Glomerular visceral epithelial cell (primary cell): ENCODE data around the gene TMLHE.
"Not testable (repeated sequence)": the region's sequence is repeated elsewhere in the genome, so short reads cannot be mapped to it uniquely, and the experiment has no call there.

Experiments
- DNase-seq: peaks from one replicate; pipeline ENCODE4 v3.0.0-alpha.2; 2016; ENCODE audit errors: extremely low spot score

Gene TMLHE, protein sequence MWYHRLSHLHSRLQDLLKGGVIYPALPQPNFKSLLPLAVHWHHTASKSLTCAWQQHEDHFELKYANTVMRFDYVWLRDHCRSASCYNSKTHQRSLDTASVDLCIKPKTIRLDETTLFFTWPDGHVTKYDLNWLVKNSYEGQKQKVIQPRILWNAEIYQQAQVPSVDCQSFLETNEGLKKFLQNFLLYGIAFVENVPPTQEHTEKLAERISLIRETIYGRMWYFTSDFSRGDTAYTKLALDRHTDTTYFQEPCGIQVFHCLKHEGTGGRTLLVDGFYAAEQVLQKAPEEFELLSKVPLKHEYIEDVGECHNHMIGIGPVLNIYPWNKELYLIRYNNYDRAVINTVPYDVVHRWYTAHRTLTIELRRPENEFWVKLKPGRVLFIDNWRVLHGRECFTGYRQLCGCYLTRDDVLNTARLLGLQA

GRCh38 chrX:155612312-155613224 is at the start of gene TMLHE, which contains the start of gene SPRY3:
Gene TMLHE (minus strand): TSS chrX:155612952. CDS start chrX:155545276, 67,676 bp downstream.
Gene SPRY3 (plus strand): TSS chrX:155612586.
- peak; percentile 55 for DNase-seq

- DNase-seq, result no peak
These were observed 49.5 kb upstream of the TMLHE start for GRCh38 chrX:155662282-155662681.

DNA sequence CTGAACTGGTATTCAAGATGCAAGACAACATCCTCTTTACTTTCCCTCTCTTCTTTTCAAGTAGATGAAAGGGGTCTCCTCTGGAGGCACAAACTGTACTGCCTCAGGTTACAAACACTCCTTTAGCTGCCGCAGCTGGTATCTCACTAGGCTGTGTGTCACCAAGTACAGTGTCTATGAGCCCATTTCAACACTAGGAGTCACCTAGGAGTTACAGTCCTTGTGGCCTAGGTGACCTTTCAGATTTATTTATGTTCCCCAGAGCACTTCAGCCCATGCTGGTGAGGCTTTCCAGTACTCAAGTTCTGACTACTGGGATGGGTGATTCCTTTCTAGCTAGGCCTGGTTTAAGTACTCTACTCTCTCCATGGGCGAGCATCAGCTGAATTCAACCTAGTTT is 32.4 kb upstream of the TMLHE start:
- no peak for DNase-seq

- no peak for DNase-seq
These were observed 30.5 kb upstream of the TMLHE start for GRCh38 chrX:155643240-155643639.

DNA sequence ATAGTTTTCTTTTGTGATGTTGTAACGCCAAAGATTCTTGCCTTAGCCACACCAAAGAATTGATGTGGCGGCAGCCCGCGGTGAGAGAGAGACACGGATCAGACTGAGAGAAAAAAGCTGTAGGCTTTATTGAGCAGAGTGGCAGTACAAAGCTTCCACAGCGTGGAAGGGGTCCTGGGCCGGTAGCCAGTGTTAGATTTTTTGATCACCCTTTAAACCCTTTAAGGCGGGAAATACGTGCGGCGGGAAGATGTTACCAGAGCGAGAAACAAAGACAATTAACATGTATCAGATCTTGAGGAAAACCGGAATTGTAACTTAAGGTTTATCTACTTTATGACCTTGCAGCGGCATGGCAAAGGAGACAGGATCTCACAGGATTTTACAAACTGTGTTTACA is 28.6 kb upstream of the TMLHE start:
- not testable (repeated sequence) for DNase-seq

DNA sequence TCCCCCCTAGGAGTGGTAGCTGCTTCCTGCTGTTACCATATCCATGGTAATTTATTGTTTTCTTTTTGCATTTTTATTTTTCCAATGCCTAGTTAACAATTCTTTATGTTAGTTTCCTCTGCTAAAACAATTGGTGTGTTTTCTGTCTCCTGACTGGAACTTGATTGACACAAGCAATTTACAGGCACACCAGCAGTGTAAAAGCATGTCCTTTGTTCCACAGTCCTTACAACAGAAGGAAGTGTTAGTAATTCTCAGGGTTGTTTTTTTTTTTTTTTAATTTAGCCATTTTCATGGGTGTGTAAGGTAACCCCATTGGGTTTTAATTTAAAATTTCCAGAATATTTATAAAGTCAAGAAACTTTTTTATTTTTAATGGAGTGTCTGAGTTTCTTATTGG is 25.0 kb upstream of the TMLHE start:
- no peak for DNase-seq

DNA sequence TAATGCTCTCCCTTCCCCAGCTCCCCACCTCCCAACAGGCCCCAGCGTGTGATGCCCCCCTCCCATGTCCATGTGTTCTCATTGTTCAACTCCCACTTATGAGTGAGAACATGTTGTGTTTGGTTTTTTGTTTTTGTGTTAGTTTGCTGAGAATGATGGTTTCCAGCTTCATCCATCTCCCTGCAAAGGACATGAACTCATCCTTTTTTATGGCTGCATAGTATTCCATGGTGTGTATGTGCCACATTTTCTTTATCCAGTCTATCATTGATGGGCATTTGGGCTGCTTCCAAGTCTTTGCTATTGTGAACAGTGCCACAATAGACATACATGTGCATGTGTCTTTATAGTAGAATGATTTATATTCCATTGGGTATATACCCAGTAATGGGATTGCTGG is 22.3 kb upstream of the TMLHE start:
- DNase-seq, result not testable (repeated sequence)

- no peak for DNase-seq
These were observed 19.8 kb upstream of the TMLHE start for GRCh38 chrX:155632431-155633100.

- DNase-seq, result not testable (repeated sequence)
These were observed 7.4 kb upstream of the TMLHE start for GRCh38 chrX:155620110-155620509.

DNA sequence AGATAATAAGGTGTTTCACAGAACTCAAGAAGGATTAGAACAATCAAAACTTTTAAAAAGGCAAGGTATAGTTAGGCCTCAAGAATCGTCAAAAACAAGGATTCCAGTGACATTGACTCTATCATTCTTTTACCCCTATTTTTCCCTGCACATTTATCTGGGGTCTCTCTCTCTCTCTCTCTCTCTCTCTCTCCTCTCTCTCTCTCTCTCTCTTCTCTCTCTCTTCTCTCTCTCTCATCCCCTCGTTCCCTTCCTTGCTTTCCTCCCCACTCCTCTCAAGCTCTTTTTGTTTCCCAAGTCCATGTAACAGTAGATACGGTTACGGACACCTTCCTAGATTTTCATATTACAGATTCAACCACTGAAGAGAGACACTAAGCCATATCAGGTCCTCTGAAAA is 3.2 kb upstream of the TMLHE start:
- no peak for DNase-seq

DNA sequence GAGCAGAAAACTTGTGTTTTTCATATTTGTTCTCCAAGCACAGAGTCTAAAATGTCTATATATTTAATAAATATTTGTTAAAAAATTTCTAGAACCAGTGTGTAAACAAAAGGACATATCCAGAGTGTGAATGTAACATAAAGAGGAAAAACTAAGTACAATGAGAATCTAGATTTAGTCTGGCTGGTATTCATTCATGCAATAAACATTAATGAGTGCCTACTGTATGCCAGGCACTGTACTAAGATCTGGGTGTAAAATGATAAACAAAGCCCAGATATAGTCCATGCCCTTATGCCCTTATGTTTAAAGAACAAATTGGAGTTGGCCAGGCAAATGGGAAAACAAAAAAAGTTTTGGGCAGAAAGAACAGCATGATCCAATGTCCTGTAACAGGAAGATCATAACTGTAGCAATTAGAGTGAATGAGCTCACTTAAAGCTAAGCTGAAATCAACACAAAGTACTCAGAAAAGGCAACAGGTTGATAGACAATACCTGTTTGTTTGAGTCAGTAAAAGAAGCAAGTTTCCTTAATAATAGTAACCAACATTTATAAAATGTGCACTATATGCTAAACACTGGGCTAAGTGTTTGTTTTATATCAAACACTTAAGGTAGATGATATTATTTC is 1.3 kb upstream of the TMLHE start:
- DNase-seq, result no peak

- no peak for DNase-seq
These were observed 1.4 kb downstream of the TMLHE start for GRCh38 chrX:155611302-155611701.

DNA sequence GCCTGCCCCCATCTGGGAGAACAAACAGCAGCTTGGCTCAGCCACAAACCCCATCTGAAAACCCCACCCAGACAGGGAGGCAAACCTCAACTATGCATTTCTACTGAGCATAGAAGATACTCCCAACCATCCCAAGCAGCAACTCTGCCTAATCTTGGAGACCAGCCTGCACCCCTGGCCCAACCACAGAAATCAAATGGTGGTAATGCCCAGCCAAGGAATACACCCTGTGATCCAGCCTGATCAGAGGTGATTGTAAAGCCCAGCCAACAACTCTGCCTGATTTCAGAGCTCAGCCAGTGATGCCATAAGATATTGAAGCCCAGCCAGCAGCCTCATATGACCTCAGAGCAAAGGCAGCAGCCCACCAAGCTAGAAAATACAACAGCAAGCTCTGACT is 19.8 kb downstream of the TMLHE start:
- DNase-seq, result no peak

DNA sequence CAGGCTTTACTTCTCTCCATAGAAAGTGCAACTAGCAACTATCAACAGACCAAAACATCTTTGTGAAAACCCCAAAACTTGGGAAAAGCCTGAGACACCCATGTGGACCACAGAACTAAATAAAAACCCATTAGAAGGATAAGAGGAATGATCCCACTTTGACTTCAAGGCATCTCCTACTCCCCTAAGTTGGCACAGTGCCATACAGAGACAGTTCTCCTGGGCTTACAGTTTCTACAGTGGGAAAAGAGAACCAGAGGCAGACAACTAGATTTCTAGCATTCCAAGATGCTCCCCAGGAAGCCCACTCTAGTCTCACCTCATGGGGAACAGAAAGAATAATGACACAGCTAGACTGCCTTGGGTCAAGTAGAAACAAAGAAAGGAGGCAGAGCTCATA is 20.4 kb downstream of the TMLHE start:
- DNase-seq, result no peak

GRCh38 chrX:155577682-155578081 is 35.1 kb downstream of the TMLHE start:
- no peak for DNase-seq

- DNase-seq, result no peak
These were observed 49.7 kb downstream of the TMLHE start for GRCh38 chrX:155563099-155563498.

DNA sequence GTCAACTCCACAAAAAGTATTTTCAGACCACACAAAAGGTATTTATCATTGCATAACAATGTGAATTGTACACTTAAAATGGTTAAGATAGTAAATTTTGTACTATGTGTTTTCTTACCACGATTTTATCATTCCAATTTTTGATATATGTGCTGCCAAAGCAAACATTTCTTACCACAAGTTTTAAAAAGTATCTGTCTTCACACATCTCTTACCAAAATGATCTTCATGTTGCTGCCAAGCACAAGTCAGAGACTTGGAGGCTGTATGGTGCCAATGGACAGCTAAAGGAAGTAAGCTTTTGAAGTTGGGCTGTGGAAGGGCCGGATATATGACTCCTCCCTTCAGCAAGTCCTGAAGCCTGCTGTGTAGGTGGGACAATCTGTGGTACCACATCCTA is 67.9 kb downstream of the TMLHE start:
- no peak for DNase-seq

- DNase-seq, result peak; percentile 0
These were observed 76.9 kb downstream of the TMLHE start for GRCh38 chrX:155535866-155536265.

GRCh38 chrX:155534800-155535199 is 78.0 kb downstream of the TMLHE start:
- DNase-seq, result no peak

- not testable (repeated sequence) for DNase-seq
These were observed 85.7 kb downstream of the TMLHE start for GRCh38 chrX:155527023-155527422.

GRCh38 chrX:155514225-155514624 is 98.5 kb downstream of the TMLHE start:
- DNase-seq, result no peak

DNA sequence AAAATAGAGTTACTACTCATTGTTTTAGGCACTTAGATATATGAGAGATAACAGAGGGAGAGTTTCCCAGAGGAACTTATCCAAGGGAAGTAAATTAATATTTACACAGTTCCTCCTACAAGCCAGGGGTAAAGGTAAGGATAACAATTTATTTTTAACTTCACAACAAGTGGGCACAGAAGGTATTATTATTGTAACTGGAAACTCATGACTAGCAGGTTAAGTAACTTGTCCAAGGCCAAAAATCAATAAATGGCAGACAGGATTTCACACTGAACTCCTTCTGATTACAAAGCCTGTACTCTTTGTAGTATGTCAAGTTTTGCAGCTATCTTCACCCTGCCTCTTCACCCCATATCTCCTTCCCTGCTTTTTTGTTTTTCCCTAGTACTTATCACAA is 107.5 kb downstream of the TMLHE start:
- no peak for DNase-seq
